Right lung (tissue), 5 donors: ENCODE measurements around the gene PYGM. TPM values are rescaled to one million over a fixed set of nuclear protein-coding genes. Genes with fewer than 3 reads are reported as not detected.

ENCODE experiments used
- DNase-seq, 2 donors: peaks; one replicate each; pipeline ENCODE4 v3.0.0-alpha.2; 2013
- polyA plus RNA-seq, 5 donors: library from polyadenylated mRNA; unstranded; fragments of 120-200 nt; gene quantifications; one replicate each; pipeline versions ENCODE4 v1.2.1 to v1.2.3, GENCODE V29; 2013; ENCODE audit warnings: inconsistent platforms in 1 of 5, low replicate concordance in 1 of 5; ENCODE audit not compliant: insufficient read length in 5 of 5, insufficient read depth in 1 of 5

PYGM gene
- polyA plus RNA-seq, 5 donors, result 1.7 to 12.9 (median 2.7) TPM

GRCh38 chr11:64754124-64754918 is 5.5 kb downstream of the PYGM start:
- no peak for DNase-seq

DNA sequence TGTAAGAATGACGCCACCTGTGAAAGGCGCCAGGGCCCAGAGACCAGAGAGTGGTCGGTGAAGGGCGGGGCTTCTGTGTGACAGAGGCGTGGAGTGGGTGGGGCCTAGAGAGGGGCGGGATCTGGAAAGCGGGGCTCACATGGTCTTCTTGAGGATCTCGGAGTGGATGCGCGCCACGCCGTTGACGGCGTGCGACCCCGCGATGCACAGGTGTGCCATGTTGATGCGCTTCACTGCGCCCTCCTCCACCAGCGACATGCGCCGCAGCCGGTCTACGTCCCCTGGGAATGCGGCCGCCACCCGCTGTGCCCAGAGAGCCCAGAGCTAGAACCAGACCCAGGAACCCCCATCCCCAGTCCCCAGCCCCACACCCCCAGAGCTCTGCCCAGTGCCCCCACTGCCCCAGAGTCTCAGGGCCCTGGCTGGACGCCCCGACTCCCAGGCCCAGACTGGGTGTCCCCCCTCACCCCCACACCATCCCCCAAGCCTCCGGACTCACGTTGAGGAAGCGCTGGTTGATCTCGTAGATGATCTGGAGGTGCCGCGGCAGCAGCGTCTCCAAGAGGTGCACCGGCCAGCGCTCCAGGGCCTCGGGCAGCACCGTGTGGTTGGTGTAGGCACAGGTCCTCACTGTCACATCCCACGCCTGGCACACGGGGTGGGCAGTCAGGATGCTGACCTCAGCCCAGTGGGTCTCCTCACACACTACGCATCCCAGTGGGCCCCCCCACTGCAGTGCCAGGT is 6.2 kb downstream of the PYGM start:
- no peak for DNase-seq

DNA sequence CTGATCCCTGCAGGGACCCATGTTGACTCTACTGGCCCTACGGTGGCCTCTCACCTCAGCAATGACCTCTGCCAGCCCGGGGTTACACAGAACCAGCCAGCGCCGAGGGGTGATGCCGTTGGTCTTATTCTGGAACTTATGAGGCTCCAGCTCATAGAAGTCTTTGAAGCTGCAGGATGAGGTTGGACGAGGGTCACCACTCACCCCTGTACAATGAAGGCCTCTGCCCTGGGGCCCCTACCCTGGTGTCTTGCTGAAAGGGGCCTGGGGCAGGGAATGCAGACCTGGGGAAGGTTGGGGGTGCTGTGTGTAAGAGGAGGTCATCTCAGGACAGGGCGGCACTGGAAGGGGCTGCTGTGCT is 6.8 kb downstream of the PYGM start:
- no peak for DNase-seq

- no peak for DNase-seq
These were observed 7.4 kb downstream of the PYGM start for GRCh38 chr11:64752175-64752970.

- DNase-seq, result no peak
These were observed 8.2 kb downstream of the PYGM start for GRCh38 chr11:64751580-64751979.

DNA sequence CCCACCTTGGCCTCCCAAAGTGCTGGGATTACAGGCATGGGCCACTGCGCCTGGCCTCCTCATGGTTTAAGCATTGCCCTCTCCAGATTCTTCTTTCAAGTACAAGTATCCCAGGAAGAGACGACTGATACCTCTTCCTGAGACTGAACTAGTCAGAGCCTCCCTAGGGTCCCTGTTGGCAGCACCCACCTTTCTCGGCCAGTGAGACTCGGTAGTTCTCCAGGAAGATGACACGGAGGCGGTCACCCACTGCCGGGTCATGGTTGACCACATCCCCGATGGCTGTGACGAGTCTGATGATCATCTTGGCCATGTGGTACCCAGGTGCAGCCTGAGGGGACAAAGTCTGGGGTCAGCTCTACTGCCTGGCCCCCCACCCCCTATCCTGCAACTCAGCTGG is 8.6 kb downstream of the PYGM start:
- DNase-seq, result no peak

GRCh38 chr11:64750361-64751054 is 9.3 kb downstream of the PYGM start:
- no peak for DNase-seq

DNA sequence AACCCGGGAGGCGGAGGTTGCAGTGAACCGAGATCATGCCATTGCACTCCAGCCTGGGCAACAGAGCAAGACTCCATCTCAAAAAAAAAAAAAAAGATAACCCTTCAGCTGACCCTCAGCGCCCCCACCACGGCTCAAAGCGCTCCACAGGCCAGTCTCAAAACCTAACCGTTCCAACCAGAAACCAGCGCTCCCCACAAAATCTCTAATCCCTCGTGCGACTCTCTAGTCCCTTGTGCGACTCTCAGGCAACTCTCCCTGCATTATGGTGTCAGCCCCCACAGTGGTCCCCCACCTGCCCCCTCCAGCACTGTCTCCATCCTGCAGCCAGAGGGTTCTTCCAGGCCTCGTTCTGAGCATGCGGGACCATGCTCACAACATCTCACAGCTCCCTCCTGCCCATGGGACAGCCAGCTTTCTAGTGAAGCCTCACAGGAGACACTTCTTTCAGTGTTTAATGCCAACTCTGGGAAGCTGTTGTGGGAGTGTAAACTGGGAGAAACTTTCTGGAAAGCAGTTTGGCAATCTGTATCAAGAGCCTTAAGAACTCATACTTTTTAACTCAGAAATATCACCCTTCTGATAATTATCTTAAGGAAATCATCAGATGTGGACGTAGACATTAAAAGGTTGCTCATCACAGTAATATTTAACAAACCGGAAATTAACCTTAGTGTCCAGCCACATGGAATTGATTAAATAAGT is 11.7 kb downstream of the PYGM start:
- DNase-seq, result no peak

DNA sequence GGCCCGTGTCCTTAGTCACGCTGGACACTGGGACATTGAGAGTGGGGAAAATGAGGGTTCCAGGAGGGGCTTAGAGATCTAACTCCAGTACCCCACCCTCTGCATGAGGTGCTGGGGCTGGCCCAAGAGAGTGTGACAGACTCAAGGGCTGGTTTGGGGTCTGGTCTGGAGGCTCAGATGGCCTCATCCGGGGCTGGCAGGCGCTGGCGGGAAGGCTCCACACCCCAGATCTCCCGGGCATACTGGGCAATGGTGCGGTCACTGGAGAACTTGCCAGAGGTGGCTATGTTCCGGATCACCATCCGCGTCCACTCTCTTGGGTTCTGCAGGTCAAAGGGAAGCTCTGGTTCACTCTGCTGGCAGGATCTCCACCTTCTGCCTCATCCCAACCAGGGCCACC is 13.3 kb downstream of the PYGM start:
- DNase-seq, result no peak

GRCh38 chr11:64745521-64746328 is 14.0 kb downstream of the PYGM start:
- peak in 1 of 2 donors; percentile 36 for DNase-seq

DNA sequence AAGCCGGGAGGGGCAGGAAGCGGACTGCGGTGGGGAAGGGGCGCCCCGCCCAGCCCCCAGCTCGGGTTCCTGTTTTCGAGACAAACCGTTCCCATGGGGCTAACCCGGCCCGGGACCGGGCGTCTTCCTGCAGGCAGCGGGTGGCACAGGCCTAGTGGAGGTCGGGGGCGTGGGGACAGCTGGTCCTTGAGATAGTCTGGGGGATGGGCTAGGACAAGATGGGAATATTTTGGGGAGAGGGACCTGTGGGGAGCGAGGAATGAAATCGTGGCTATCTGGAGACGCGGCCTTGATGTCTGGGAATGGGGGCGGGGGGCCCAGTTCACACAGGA is 14.6 kb downstream of the PYGM start:
- peak in 1 of 2 donors; percentile 42 for DNase-seq

GRCh38 chr11:64744544-64745188 is 15.1 kb downstream of the PYGM start:
- DNase-seq, result no peak

DNA sequence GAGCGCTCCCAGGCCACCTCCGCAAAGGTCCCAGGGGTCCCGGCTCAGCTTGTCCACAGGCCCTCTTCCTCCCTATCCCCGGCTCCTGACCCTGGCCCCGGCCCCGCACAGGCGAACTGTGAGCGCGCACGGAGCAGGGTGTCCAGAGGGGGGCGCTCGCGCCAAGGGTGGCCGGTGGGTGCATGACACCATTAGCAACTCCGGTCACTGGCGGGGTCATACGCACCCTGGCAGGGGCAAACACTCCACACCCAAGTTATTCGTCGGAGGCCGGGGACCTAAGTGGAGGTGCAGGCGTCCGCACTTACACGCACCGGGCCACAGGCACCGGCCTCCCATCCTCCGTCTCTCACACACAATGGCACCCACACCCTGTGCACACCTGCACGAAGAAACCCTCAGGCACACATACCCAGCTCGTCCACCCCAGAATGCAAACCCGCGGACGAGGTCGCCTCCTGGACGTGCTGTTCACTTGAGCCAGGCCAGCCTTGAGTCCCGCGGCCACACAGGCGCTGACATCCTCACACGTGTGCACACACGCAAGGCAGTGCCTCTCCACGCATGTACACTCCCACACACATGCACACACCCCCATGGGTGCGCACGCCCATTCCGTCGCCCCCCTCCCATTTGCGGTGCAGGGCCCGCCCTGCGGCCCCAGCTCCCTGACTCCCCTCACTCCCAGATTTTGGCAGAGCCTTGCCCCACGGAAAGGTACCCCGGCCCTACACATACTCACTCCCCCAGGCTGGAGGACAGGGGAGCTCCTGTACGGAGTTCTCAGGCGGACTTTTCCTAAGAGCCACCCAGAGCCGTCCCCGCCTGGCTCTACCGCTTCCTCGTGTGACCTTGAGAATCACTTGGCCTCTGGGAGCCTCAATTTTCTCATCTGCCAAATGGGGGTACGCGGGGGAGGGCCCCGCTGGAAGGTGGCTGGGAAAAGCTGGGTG is 15.9 kb downstream of the PYGM start, which contains the start of gene RASGRP2:
RASGRP2 (minus strand) TSS at position 552 of the 953 bp plus-strand sequence. CDS start 1,276 bp downstream, outside the sequence.
- peak in 1 of 2 donors; percentile 24 for DNase-seq

DNA sequence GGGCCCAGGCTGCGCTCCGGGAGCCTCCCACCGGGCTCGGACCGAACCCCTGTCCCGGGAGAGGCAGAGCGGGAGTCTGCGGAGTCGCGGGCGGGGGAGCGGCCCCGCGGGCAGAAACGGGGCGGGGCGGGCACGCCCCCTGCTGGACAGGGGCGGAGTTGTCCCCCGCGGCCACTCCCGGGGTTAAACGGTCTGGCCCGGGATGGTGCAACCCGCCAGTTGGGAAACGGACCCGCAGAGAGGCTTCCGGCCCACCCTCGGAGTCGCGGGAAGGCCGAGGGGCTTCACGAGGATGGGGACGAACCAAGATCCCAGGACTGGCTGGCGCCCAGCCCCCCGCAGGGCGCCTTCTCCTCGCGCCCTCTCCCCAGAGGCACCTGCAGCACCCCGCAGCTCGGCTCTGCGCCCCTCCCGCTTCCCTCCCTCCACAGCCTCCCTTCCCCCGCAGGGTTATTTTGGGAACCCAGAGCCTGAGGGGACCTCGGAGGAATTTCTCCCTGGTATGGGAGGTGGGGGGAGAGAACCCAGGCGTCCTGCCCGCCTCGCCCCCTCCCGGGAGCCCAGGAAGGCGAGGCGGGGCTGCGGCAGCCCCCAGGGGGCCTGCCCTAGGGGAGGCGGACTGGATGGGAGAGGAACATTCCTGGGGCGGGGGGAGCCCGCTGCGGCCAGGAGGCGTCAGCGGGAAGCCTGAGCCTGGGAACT is 16.7 kb downstream of the PYGM start:
- peak in 1 of 2 donors; percentile 35 for DNase-seq

DNA sequence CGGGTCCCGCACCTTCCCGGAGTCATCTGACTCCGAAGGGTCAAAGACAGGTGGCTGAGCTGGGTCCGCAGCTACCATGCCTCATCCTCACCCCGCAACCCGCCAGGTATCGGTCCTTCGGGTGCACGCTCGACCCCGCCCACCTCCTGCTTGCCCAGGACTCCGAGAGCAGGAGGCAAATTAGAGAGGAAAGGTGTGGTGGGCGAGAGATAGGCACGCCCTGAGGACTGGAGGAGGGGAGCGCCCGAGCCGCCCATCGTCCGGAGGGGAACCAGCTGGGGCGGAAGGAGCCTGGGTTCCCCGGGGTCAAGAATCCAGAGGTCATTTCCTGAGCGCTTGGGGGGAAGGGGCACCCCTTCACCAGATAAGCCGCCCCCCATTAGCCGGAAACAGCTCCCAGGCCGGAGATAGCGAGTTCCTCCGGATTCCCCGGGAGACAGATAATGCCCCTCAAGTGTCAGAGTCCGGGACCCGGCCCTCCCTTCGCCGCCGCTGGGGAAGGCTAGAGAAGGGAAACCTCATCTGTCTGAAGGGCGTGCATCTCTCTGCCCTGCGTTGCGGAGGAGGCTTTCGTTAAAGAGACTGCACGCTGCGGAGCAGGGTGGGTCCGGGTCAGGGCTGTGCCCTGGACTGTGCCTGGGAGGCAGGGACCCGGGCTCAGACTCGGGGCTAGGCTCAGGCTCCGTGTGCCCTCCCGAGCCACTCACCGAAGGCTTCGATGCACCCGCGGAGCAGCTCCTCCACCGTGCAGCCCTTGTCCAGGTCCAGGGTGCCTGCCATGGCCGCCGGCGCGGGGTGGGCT is 17.5 kb downstream of the PYGM start:
- DNase-seq, result no peak

- no peak for DNase-seq
These were observed 18.2 kb downstream of the PYGM start for GRCh38 chr11:64741375-64742086.
